H1 (cell line): ENCODE results near the gene NOL9. TPM values are rescaled to one million over a fixed set of nuclear protein-coding genes. Genes with fewer than 3 reads are reported as not detected.

Experiments used
- FOSL1 ChIP-seq: IDR thresholded peaks from 2 replicates; pipeline ENCODE4 v1.6.1; 2011; ENCODE audit warnings: mild to moderate bottlenecking, low read depth, low read length, moderate library complexity; ENCODE audit not compliant: insufficient read depth
- KDM5A ChIP-seq: fragments of 200-600 bp; IDR thresholded peaks from 2 replicates; pipeline ENCODE4 v1.7.1; 2012; ENCODE audit warnings: mild to moderate bottlenecking, low read length, inconsistent platforms, mixed read lengths
- MAX ChIP-seq: IDR thresholded peaks from 2 replicates; pipeline ENCODE4 v1.6.1; 2012; ENCODE audit warnings: inconsistent platforms
- SRF ChIP-seq: IDR thresholded peaks from 2 replicates; pipeline ENCODE4 v1.6.1; 2011; ENCODE audit warnings: mild to moderate bottlenecking, low read depth, low read length, moderate library complexity
- TAF1 ChIP-seq: IDR thresholded peaks from 2 replicates; pipeline ENCODE4 v1.6.1; 2011; ENCODE audit warnings: mild to moderate bottlenecking, low read depth, low read length
- polyA plus RNA-seq, 7 experiments: library from polyadenylated mRNA; depleted of rRNA in 3 of 7; stranded (reverse) in 5 of 7; unstranded in 2 of 7; fragments of >200 nt in 5 of 7; fragments of 200-250 nt in 2 of 7; gene quantifications; 1 replicate in 5 of 7; 2 replicates in 1 of 7; 4 replicates in 1 of 7; pipeline versions ENCODE4 v1.2.1 to v1.2.3, GENCODE V29; 2011 to 2013; ENCODE audit warnings: missing spikeins in 2 of 7, mixed read lengths in 2 of 7
- total RNA-seq: library from RNA; stranded (reverse); fragmentation: NEBNext Ultra II Directional; extraction: Animal tissue kit (Norgen Biotek cat#: 25700); gene quantifications from 2 replicates; pipeline ENCODE4 v1.2.1, GENCODE V29; 2021

The NOL9 gene
- total and polyA plus RNA-seq, 2 of the 8 experiments (the other 6 are each of a cell fraction or from before 2014, with no cell fraction given) = 17.1 to 38.1 TPM

DNA sequence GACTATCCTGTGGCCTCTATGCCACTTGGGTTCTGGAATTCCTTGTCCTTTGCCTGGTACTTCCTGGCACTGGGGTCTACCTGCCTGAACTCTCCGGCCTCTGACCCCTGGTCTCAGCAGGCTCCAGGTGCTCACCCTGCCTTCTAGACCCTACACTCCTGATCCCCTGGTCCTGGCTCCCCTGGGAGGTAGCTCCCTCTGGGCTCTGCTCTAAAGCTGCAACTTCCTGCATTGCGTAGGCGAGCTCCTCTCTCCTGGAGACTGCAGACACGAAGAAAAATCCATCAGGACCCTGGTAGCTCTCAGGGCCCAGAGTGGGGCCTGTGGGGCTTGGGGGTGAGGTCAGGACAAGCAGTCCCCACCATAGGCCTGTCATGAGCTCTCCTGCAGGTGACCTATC is 55.0 kb downstream of the NOL9 start (continued):
- no peak for TF ChIP-seq FOSL1
- TF ChIP-seq TAF1 = no peak
- TF ChIP-seq MAX = no peak
- TF ChIP-seq KDM5A = no peak
- no peak for TF ChIP-seq SRF
- TF ChIP-seq, all 59 proteins: peak for 0
